ENCODE data around the gene GNA14. TPM values are rescaled to one million over a fixed set of nuclear protein-coding genes. Genes with fewer than 3 reads are reported as not detected.

GNA14 gene
- total RNA-seq, 1 experiment from 2014 or later = 0.37 TPM

GRCh38 chr9:77460938-77461337 is 187.2 kb downstream of the GNA14 start:
- TF ChIP-seq, protein P1, sequence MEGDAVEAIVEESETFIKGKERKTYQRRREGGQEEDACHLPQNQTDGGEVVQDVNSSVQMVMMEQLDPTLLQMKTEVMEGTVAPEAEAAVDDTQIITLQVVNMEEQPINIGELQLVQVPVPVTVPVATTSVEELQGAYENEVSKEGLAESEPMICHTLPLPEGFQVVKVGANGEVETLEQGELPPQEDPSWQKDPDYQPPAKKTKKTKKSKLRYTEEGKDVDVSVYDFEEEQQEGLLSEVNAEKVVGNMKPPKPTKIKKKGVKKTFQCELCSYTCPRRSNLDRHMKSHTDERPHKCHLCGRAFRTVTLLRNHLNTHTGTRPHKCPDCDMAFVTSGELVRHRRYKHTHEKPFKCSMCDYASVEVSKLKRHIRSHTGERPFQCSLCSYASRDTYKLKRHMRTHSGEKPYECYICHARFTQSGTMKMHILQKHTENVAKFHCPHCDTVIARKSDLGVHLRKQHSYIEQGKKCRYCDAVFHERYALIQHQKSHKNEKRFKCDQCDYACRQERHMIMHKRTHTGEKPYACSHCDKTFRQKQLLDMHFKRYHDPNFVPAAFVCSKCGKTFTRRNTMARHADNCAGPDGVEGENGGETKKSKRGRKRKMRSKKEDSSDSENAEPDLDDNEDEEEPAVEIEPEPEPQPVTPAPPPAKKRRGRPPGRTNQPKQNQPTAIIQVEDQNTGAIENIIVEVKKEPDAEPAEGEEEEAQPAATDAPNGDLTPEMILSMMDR (conservative IDR thresholded peaks at IDR 0.05) = no peak
- no peaks in the 10 kb centered on the region; the same call in 1 of the 2 replicates for H3K27me3 Mint-ChIP-seq (ENCODE audit: low read depth)
- Histone ChIP-seq H2BK5ac (ENCODE audit: insufficient read length, low read length) (no peak overlapping the region), H3K23ac (ENCODE audit: insufficient read length, low read depth, low read length) (no peak overlapping the region), H3K23me2 (ENCODE audit: insufficient read length, low read depth, low read length, poor library complexity, severe bottlenecking) (no peaks in the 10 kb centered on the region), H3K4me2 (ENCODE audit: insufficient read depth, insufficient read length, low read length) (no peak overlapping the region), H4K91ac (ENCODE audit: insufficient read length, low read depth, low read length) (no peak overlapping the region), H3K27ac (ENCODE audit: insufficient read length, low read depth, low read length) (no peak overlapping the region), H2AFZ (ENCODE audit: low read length) (no peak overlapping the region), H3K9me3 (ENCODE audit: control insufficient read depth, low read depth, low read length) (no peaks in the 10 kb centered on the region), H2BK15ac (ENCODE audit: low read depth, low read length) (no peak overlapping the region), H3T11ph (ENCODE audit: low read length) (no peak overlapping the region), H3K79me2 (ENCODE audit: insufficient read depth, low read length) (no peaks in the 10 kb centered on the region), H4K8ac (replicated peaks; ENCODE audit: insufficient read length, low read depth, low read length) (no peak overlapping the region), H3K4me1 (ENCODE audit: insufficient read depth, low read length) (no peaks in the 10 kb centered on the region; the same call in 1 of the 2 replicates), H3K4ac (ENCODE audit: low read depth, low read length) (no peak overlapping the region), H3K79me1 (ENCODE audit: insufficient read depth, low read depth, low read length, poor library complexity, severe bottlenecking) (no peaks in the 10 kb centered on the region), H3K27me3 (ENCODE audit: insufficient read depth, low read length) (no peaks in the 10 kb centered on the region), H2BK120ac (ENCODE audit: low read depth, low read length, poor library complexity, severe bottlenecking) (no peak overlapping the region), H4K20me1 (ENCODE audit: control insufficient read depth, insufficient read depth, insufficient read length) (no peaks in the 10 kb centered on the region), H4K5ac (ENCODE audit: insufficient read length, low read depth, low read length) (no peak overlapping the region), H3K56ac (ENCODE audit: insufficient read length, low read depth, low read length) (no peak overlapping the region), H3K14ac (ENCODE audit: insufficient read depth, low read length) (no peak overlapping the region), H2AK5ac (ENCODE audit: insufficient read length, low read length) (no peak overlapping the region), H3K18ac (ENCODE audit: insufficient read length, low read depth, low read length) (no peak overlapping the region), H3K9ac (ENCODE audit: extremely low read depth, insufficient read length, low read length) (no peak overlapping the region), H2BK12ac (ENCODE audit: insufficient read length, low read depth, low read length) (no peak overlapping the region), H2BK20ac (ENCODE audit: low read depth, low read length, poor library complexity, severe bottlenecking) (no peak overlapping the region)
- DNase-seq = no peak
- no peak overlapping the region for H3K4me3 Mint-ChIP-seq
- no peak overlapping the region for H3K27ac Mint-ChIP-seq
- no CpG with 5 or more reads among the region's 8 CpGs for WGBS (ENCODE audit: extremely low coverage, insufficient read length, low lambda C conversion rate)
- peaks cover 0 to 2% of the 10 kb centered on the region in 2 experiments; a peak in 1 of 5 replicates for H3K9me3 Mint-ChIP-seq
- peaks cover 31 to 39% of the 10 kb centered on the region in 2 experiments for H3K4me1 Mint-ChIP-seq
- H3K36me3 Mint-ChIP-seq (ENCODE audit: insufficient read depth in 1 of 3, low read depth in 3 of 3) = no peaks in the 10 kb centered on the region
